ENCODE data around the gene PKDREJ. TPM values are rescaled to one million over a fixed set of nuclear protein-coding genes. Genes with fewer than 3 reads are reported as not detected.

PKDREJ gene
- total RNA-seq, 2 donors from 2014 or later, result 0.04 TPM; not detected in 1

DNA sequence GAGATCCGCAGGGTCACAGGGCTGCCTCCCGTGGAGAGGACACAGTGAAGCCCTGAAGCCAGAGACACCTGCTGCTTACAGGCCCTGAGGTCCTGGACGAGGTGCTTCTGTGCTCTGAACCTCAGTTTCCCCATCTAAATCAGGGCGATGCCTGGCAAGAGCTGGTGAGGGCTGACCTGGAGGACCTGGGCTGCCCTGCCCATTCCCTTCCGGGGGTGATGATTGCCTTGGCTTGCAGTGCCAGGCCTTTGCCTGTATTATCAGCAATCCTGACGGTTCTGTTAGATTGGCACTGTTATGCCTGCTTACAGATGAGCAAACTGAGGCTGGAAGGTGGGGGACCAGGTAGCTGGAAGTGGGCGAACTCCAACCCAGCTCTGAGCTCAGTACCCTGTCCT, 25.7 kb upstream of the PKDREJ start:
- H3K27me3 Mint-ChIP-seq (ENCODE audit: insufficient read depth), result no peaks in the 10 kb centered on the region
- H3K27me3 ChIP-seq (ENCODE audit: control insufficient read depth, insufficient read depth, low read length, poor library complexity, severe bottlenecking), result no peaks in the 10 kb centered on the region
- no peak for DNase-seq
- TF ChIP-seq, protein P1, sequence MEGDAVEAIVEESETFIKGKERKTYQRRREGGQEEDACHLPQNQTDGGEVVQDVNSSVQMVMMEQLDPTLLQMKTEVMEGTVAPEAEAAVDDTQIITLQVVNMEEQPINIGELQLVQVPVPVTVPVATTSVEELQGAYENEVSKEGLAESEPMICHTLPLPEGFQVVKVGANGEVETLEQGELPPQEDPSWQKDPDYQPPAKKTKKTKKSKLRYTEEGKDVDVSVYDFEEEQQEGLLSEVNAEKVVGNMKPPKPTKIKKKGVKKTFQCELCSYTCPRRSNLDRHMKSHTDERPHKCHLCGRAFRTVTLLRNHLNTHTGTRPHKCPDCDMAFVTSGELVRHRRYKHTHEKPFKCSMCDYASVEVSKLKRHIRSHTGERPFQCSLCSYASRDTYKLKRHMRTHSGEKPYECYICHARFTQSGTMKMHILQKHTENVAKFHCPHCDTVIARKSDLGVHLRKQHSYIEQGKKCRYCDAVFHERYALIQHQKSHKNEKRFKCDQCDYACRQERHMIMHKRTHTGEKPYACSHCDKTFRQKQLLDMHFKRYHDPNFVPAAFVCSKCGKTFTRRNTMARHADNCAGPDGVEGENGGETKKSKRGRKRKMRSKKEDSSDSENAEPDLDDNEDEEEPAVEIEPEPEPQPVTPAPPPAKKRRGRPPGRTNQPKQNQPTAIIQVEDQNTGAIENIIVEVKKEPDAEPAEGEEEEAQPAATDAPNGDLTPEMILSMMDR (conservative IDR thresholded peaks at IDR 0.05), result no peak
- no peak overlapping the region for H3K4me3 ChIP-seq (ENCODE audit: low read length)
- H3K4me3 Mint-ChIP-seq, result no peak overlapping the region
- no peak overlapping the region for H3K27ac Mint-ChIP-seq
- peaks cover 60% of the 10 kb centered on the region for H3K36me3 Mint-ChIP-seq (ENCODE audit: low read depth)
- 85 to 95% methylated on average over 4 to 7 of the region's 7 CpGs for WGBS, 2 experiments (ENCODE audit: insufficient coverage in 1 of 2, insufficient read length in 1 of 2)
- H3K9me3 Mint-ChIP-seq, result no peaks in the 10 kb centered on the region
- no peaks in the 10 kb centered on the region for H3K4me1 Mint-ChIP-seq
- H3K9ac ChIP-seq (ENCODE audit: extremely low read depth, low read length, poor library complexity, severe bottlenecking), result no peak overlapping the region
- H3K4me1 ChIP-seq (ENCODE audit: control insufficient read depth, insufficient read depth, low read length), result no peaks in the 10 kb centered on the region
- H3K9me3 ChIP-seq (ENCODE audit: control insufficient read depth, low read length), result no peaks in the 10 kb centered on the region
- H3K27ac ChIP-seq (ENCODE audit: low read depth, low read length), result no peak overlapping the region
- peaks cover 25% of the 10 kb centered on the region for H3K36me3 ChIP-seq (ENCODE audit: control insufficient read depth, insufficient read depth, low read length)

DNA sequence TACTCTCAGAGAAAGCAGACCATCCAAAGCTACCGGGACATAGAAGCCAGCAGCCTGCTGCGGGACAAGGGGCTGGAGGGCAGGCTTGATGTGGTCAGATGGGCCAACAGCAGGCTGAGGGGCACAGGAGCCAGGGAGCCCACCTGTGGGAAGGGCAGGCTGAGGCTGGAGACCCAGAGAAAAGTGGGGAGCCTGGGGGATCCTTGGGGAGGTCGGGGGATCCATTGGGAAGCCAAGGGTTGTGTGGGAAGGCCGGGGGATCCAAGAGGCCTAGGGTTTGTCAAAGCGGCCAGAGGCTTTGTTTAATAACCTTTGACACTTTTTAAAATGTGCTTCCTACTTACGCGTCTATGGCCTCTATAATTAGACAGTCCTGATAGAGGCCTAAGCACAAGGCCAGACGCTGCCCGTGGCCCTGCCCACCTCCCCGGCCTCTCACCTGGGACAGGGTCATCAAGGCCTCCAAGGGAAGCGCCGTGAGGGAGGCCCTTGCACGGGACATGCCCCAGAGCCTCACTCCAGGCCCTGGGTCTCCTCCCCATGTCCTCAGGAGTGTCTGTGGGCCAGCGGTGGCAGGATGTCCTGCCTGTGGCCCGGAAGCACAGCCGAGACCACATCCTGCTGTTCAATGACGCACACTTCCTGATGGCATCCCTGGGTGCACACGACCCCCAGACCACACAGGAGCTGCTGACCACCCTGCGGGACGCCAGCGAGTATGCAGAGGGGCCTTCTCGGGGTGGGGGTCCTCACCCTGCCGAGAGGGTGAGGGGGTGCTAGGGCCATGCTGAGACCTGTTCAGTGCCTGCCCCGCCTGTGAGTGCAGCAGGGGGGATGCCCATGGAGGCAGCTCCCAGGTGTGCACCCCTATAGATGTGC, 25.0 kb upstream of the PKDREJ start:
- no peaks in the 10 kb centered on the region for H3K4me1 Mint-ChIP-seq

DNA sequence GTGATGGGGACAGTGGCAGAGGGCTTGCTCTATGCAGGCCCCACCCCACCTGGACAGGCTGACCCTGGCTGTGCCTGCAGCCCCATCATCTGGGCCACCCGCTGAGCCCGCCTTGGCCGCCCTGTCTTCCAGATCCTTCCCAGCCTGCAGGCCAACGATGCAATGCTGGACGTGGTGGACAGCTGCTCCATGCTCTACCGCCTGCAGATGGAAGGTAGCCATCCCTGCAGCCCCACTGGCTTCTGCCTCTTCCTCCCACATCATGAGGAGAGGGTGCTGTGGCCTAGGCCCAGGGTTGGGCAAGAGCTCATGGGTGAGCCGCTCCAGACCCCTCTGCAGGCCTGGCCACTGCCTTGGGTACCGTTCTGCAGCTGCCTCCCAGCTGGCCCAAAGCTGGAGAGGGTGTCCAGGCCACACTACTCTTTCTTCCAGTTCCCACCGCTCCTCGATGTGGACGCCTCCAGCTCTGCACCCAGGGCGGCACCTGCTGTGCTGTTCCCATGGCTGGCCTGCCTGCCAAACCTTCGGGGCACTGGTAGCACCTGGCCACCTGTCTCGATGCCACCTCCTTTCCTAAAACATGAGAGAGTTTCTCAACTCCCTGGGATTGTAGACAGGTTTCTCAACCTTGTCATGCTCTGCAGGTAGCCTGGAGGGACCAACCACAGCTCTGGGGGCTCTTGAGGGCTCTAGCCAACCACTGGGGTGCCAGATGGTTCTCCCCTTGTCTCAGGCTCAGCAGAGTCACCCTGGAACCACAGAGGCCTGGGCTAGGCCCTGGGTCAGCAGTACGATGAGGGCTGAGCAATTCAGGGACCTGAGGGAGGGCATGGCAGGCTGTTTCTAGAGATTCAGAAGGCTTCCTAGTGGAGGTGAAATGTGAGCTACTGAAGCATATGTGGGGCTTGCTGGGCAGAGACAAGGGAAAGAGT, 24.1 kb upstream of the PKDREJ start:
- peaks cover 56% of the 10 kb centered on the region for H3K36me3 Mint-ChIP-seq (ENCODE audit: low read depth)
- no peaks in the 10 kb centered on the region for H3K4me1 Mint-ChIP-seq
- H3K4me1 ChIP-seq (ENCODE audit: control insufficient read depth, insufficient read depth, low read length), result no peaks in the 10 kb centered on the region
- no peak overlapping the region for H3K27ac Mint-ChIP-seq
- H3K9me3 Mint-ChIP-seq, result no peaks in the 10 kb centered on the region
- no peaks in the 10 kb centered on the region for H3K27me3 ChIP-seq (ENCODE audit: control insufficient read depth, insufficient read depth, low read length, poor library complexity, severe bottlenecking)
- no peaks in the 10 kb centered on the region for H3K27me3 Mint-ChIP-seq (ENCODE audit: insufficient read depth)
- no peak overlapping the region for H3K9ac ChIP-seq (ENCODE audit: extremely low read depth, low read length, poor library complexity, severe bottlenecking)
- 90 to 100% methylated on average over 3 to 15 of the region's 15 CpGs for WGBS, 2 experiments (ENCODE audit: insufficient coverage in 1 of 2, insufficient read length in 1 of 2)
- no peak for DNase-seq
- H3K27ac ChIP-seq (ENCODE audit: low read depth, low read length), result no peak overlapping the region
- H3K4me3 Mint-ChIP-seq, result no peak overlapping the region
- no peaks in the 10 kb centered on the region for H3K9me3 ChIP-seq (ENCODE audit: control insufficient read depth, low read length)
- H3K36me3 ChIP-seq (ENCODE audit: control insufficient read depth, insufficient read depth, low read length), result peaks cover 33% of the 10 kb centered on the region
- no peak overlapping the region for H3K4me3 ChIP-seq (ENCODE audit: low read length)
- TF ChIP-seq, protein P1 (conservative IDR thresholded peaks at IDR 0.05), result no peak

More for the DNA sequence above, 25.0 kb upstream of the PKDREJ start:
- no peaks in the 10 kb centered on the region for H3K27me3 ChIP-seq (ENCODE audit: control insufficient read depth, insufficient read depth, low read length, poor library complexity, severe bottlenecking)
- H3K27me3 Mint-ChIP-seq (ENCODE audit: insufficient read depth), result no peaks in the 10 kb centered on the region
- H3K36me3 ChIP-seq (ENCODE audit: control insufficient read depth, insufficient read depth, low read length), result peaks cover 28% of the 10 kb centered on the region
- peaks cover 59% of the 10 kb centered on the region for H3K36me3 Mint-ChIP-seq (ENCODE audit: low read depth)
- H3K4me1 ChIP-seq (ENCODE audit: control insufficient read depth, insufficient read depth, low read length), result no peaks in the 10 kb centered on the region
- H3K9me3 Mint-ChIP-seq, result no peaks in the 10 kb centered on the region
- TF ChIP-seq, protein P1 (conservative IDR thresholded peaks at IDR 0.05), result no peak
- 89 to 98% methylated on average over 13 to 24 of the region's 24 CpGs for WGBS, 2 experiments (ENCODE audit: insufficient coverage in 1 of 2, insufficient read length in 1 of 2)
- DNase-seq, result no peak
- H3K9ac ChIP-seq (ENCODE audit: extremely low read depth, low read length, poor library complexity, severe bottlenecking), result no peak overlapping the region
- no peak overlapping the region for H3K4me3 Mint-ChIP-seq
- H3K27ac Mint-ChIP-seq, result no peak overlapping the region
- H3K4me3 ChIP-seq (ENCODE audit: low read length), result no peak overlapping the region
- no peak overlapping the region for H3K27ac ChIP-seq (ENCODE audit: low read depth, low read length)
- H3K9me3 ChIP-seq (ENCODE audit: control insufficient read depth, low read length), result no peaks in the 10 kb centered on the region
